GM19351 (cell line): ENCODE results near the gene CD200R1L.
A peak's percentile ranks its signal among the peaks of the same experiment; 100 is the strongest.

ENCODE experiments used
- ATAC-seq: cut with Tn5 transposase; IDR thresholded peaks from one replicate; pipeline ENCODE4 v1.9.1; 2021; ENCODE audit warnings: mild to moderate bottlenecking, moderate library complexity; ENCODE audit not compliant: unreplicated experiment

Gene CD200R1L

DNA sequence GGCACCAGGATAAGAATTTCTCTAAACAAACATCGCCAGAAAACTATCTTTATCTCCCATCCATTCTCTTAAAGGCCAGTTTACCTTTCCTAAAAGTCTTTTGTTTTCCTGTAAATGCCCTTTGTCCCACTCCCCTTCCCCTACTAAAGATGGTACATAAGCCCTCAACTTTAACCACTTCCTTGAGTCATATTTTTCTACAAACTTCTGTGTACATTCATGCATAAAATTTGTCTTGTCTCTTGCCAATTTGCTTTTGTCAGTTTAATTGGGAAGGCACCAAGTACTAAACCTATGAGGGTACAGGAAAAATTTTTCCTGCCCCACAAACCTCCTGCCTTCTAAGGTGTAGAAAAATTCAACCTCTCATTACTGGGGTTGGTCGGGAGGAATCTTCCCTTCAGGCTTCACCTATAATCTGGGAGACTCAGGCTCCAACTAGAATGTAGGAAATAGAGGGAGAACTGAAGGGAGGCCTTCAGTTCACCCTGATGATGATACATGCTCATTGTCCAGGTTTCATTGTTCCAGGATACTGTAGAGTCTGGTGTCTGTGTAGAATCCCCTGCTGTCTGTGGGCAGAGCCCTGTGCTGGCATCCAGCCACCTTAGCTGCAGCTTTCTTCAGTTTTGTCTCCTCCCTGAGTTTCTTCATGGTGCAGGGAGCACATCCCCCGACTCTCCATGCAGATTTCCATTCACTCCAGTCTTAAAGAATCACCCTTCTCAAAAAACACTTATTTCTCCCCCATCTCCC, 53.2 kb downstream of the CD200R1L start:
- ATAC-seq, result no peak

- ATAC-seq, result no peak
These were observed 54.9 kb downstream of the CD200R1L start for GRCh38 chr3:112791736-112792135.

DNA sequence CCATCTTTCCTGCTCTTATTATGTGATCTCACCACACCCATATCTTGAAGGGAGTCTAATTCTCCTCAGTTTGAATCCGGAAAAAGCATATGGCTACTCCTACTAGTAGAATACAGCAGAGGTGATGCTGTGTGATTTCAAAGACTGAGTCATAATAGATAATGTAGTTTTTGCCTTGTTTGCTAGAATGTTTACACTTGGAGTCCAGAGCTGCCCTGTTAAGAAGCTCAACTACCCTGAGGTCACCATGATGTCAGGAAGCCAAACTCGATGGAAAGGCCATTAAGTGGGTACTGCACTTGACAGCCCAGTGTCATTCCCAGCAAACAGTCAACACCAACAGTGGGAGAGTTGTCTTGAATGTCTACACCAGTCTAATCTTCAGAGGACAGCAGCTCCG, 56.9 kb downstream of the CD200R1L start:
- ATAC-seq, result no peak

DNA sequence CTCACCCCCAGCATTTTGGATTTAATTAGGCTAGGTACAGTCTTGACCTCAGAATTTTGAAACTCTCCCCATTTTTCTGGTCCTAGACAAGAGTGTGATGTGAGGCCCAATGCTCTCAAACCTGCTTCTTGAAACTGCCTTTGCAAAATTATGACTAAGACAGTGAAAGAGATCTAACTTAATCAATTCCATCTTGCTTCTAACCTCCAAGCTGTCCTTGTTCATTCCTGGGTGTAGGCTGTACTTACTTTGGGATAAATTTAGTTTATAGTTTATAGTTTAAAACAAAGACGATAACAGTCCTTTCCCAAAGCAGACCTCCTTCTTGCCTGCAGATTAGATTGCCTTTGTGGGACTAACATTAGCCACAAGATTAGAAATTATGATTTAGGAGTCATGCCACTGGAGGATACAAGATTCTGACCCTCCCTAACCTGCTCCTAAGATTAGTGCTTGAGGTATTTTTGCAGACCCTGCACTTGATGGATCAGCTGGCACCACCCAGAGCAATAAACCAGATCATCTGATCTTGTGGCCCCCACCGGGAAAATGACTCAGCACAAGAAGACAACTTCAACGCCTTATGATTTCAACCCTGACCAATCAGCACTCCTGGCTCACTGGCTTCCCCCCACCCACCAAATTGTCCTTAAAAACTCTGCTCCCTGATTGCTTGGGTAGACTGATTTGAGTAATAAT, 59.6 kb downstream of the CD200R1L start:
- ATAC-seq, result no peak

GRCh38 chr3:112786002-112786590, 60.6 kb downstream of the CD200R1L start:
- ATAC-seq, result no peak

DNA sequence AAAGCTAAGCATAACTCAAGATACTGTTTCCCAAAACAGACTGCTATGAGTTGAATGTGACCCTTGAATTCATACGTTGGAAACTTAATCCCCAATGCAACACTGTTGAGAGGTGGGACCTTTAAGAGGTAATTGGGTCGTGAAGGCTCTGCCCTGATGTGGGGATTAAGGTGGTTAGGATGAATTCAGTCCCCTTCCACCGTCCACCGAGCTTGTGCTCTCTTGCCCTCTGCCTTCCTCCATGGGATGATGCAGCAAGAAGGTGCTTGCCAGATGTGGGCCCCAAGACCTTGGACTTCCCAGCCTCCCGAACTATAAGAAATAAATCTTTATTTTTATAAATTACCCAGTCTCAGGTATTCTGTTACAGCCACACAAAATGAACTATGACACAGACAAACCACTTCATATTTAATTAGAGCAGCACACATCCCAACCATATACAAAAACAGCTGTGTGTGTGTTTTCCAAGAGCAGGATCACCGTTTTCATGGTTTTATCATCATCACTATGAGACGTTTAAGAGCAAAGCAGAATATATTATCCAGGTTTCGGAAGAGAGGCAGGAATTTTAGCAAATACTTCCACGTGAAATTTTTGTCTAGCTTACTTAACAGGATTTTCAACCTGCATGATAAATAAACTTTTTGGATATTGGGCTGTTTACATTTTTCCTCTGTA, 61.2 kb downstream of the CD200R1L start:
- no peak for ATAC-seq

GRCh38 chr3:112782491-112782890, 64.2 kb downstream of the CD200R1L start:
- ATAC-seq, result no peak

GRCh38 chr3:112781599-112781998, 65.1 kb downstream of the CD200R1L start:
- no peak for ATAC-seq

DNA sequence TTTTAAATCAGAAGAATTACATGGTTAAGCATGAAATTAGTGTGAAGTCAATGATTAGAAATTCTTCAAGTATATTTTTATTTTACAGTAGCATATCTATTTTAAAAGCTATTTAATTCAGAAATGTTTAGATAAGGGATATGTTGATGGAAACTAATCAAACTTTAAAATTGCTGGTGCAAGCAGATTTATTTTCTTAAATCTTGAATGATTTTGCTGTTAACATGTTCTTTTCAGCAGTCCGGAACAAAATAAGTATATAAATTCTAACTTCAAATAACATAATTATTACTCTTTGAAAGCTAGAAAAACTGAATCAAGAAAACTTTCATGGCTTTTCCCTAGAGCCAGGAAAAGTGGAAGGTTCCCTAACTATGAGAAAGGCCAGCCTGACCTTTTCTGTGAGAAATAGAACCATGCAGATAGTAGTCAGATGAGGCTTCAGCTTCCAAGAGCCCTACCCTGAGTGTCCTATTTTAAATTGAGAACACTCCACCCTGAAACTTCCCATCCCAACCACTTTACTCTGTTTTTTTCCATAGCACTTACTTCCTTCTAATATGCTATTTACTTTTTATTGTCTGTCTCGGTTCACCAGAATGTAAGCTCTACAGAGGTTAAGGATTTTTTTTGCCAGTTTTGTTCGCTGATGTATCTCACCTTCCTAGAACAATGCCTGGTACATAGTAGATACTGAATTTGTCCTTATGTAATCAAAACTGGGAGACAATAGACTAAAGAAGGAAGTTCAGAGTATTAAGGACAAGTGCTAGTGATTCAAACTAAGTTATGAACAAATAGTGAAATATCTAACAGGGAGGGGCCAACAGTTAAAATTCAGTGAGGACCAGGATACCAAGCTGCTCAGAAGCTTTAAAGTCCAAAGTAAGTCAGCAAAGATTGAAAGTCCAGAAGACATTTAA, 66.8 kb downstream of the CD200R1L start:
- ATAC-seq, result no peak

- ATAC-seq, result no peak
These were observed 67.7 kb downstream of the CD200R1L start for GRCh38 chr3:112779011-112779410.

DNA sequence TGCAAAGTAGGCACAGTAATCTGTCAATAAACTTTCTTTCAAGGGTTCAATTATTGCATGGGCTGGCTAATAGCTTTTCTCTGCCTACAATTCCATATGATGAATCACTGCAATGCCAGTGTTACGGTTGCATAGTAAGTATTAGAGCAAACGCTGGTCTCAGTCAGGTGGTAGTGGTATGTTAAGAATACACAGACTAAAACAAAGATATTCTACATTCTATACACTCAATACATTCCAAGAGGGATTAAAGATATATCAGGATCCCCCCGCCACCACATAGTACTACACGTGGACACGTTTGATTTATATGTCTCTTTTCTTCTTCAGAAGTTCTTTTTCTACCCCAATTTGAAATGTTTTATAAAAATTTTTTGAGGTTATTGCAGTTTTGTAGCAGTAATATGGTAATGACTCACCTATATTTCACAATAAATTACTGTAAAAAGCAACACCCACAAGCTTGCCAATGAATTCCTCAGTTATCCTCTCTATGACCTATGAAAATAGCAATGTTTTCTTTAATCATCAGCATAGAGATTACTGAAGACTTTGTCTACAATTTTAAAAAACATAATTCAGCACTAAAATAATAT, 68.2 kb downstream of the CD200R1L start:
- ATAC-seq, result no peak

DNA sequence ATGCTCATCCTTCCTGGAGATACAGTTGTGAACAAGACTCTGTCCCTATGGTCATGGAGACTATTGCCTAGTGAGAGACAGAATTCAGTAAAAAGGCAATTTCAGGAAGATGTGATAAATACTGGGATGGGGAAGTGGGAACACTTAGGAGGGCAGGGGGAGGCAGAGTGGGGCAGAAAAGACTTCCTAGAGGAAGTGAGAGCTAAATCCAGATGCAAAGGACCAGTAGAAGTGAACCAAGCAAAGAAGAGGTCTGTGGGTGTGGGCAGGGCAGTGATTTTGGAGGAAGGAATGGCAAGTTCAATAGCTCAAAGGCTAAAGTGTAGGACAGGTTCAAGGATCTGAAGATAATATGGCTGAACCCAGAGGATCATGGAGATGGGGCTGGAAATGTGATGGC, 68.9 kb downstream of the CD200R1L start:
- ATAC-seq, result no peak

DNA sequence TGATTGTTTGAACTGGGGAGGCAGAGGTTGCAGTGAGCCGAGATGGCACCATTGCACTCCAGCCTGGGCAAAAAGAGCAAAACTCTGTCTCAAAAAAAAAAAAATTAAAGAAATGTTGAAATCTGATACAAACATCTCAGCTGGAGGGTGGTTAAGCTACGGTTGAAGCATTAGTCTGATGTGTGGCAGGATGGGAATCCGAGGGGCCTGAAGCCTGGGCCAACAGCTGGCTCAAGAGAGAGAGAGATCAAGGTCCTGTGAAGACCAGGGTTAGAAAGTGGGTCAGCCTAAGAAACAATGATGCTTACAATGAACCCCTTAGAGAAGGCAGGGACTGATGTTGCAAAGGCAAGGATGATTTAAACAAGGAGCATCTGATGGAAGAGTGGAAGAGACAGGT, 69.8 kb downstream of the CD200R1L start:
- ATAC-seq, result no peak

GRCh38 chr3:112776000-112776399, 70.7 kb downstream of the CD200R1L start:
- ATAC-seq, result no peak

- no peak for ATAC-seq
These were observed 71.5 kb downstream of the CD200R1L start for GRCh38 chr3:112775011-112775742.

DNA sequence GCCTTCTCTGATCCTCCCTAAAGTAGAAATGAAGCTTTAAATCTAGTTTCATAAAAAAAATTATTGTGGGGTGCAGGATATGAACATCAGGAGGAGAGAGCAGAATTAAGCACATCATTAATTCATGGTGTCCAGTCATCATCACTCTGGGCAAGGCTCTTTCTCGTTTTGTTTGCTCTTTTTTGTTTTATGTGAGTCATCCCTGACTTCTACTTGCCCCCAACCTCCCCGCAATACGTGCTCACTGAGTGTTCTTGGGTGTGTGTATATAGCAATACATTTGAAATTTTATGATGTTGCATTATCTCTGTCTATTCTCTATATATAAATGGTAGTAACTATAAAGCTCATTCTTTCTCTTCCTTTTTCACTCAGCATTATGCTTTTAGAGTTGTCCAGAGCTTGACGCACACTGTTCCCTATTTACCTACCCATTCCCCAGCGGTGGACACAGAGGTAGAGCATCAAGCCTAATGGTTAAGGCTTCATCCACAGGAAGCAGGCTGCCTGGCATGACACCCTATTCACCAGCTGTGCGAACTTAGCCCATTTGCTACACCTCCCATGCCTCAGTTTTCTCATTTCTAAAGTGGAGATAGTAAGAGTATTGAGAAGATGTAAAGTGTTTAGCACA, 72.3 kb downstream of the CD200R1L start:
- ATAC-seq, result no peak

DNA sequence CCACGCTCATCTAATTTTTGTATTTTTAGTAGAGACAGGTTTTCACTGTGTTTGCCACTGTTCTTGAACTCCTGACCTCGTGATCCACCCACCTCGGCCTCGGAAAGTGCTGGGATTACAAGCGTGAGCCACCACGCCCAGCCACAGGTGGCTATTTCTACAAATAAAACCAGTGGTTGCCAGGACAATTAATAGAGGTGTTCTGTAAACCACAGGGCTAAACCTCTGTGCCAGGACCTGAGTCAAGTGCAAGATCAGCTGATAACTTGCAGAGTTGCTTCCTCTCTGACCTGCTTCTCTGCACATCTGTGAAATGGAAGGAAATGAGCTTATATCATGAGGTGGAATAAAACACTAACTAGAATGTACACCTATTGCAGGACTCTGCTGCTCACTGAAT, 72.8 kb downstream of the CD200R1L start:
- peak; percentile 67 for ATAC-seq

DNA sequence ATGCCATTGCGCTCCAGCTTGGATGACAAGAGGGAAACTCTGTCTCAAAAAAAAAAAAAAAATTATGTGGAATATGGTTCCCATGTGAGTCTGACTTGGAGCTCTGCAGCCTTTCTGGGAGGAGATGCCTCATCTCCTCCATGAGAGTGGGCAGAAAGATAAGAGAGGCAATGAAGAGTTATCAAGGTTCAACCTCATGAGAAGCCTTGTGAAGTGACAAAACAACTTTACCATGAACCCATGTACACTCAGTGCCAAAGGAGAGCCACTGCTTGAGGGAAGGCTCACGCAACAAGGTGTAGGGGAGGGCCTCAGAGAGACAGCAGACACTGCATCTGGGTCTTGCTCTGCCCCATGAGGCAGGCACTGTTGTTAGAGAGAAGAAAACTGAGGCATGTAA, 75.7 kb downstream of the CD200R1L start:
- no peak for ATAC-seq

GRCh38 chr3:112770032-112770626, 76.5 kb downstream of the CD200R1L start:
- no peak for ATAC-seq
